RPMI7951 (cell line): ENCODE measurements around the gene TNFSF13B. TPM values are rescaled to one million over a fixed set of nuclear protein-coding genes. Genes with fewer than 3 reads are reported as not detected.
"Not testable (repeated sequence)": the region's sequence is repeated elsewhere in the genome, so short reads cannot be mapped to it uniquely, and the experiment has no call there.

Source experiments
- DNase-seq: peaks from one replicate; pipeline ENCODE4 v3.0.0-alpha.2; 2012; ENCODE audit warnings: low read depth
- total RNA-seq: library from RNA; depleted of rRNA; stranded (reverse); fragments of >200 nt; shearing (Covaris generic); gene quantifications from 2 replicates; pipeline ENCODE4 v1.2.3, GENCODE V29; 2014; rRNA removed

TNFSF13B gene
- 1.6 and 2.8 TPM in 2 replicates for total RNA-seq

- DNase-seq, result peak; percentile 39
These were observed at the start of gene TNFSF13B for GRCh38 chr13:108269601-108270328. Gene TNFSF13B, plus strand, starts transcription at chr13:108269718. Its CDS starts 178 bp downstream, at chr13:108269896.

- DNase-seq, result no peak
These were observed 49.5 kb upstream of the TNFSF13B start for GRCh38 chr13:108220041-108220440.

- no peak for DNase-seq
These were observed 45.6 kb upstream of the TNFSF13B start for GRCh38 chr13:108223687-108224503.

- no peak for DNase-seq
These were observed 44.1 kb upstream of the TNFSF13B start for GRCh38 chr13:108225440-108225839.

DNA sequence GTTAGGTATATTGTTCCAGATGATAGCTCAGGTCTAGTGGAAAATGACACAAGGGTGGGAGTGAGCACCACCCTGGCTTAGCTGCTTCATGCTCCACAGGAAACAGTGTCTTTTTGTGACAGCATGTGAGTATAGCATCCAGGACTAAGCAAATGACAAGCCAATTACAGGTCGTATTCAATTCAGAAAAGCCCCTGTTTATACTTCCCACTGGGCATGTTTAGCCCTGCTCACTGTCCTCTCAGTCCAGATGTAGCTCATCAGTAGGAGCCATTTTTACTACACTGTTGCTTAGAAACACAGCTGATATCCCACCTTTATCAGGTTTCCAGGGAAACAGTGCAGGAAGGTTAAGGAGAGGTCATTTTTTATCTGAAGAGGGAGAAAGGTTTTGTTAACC is 43.3 kb upstream of the TNFSF13B start:
- DNase-seq, result no peak

GRCh38 chr13:108227651-108228272 is 41.8 kb upstream of the TNFSF13B start:
- DNase-seq, result peak; percentile 23

- no peak for DNase-seq
These were observed 39.1 kb upstream of the TNFSF13B start for GRCh38 chr13:108230377-108230776.

- no peak for DNase-seq
These were observed 20.4 kb upstream of the TNFSF13B start for GRCh38 chr13:108249150-108249549.

GRCh38 chr13:108257248-108257647 is 12.3 kb upstream of the TNFSF13B start:
- DNase-seq, result no peak

DNA sequence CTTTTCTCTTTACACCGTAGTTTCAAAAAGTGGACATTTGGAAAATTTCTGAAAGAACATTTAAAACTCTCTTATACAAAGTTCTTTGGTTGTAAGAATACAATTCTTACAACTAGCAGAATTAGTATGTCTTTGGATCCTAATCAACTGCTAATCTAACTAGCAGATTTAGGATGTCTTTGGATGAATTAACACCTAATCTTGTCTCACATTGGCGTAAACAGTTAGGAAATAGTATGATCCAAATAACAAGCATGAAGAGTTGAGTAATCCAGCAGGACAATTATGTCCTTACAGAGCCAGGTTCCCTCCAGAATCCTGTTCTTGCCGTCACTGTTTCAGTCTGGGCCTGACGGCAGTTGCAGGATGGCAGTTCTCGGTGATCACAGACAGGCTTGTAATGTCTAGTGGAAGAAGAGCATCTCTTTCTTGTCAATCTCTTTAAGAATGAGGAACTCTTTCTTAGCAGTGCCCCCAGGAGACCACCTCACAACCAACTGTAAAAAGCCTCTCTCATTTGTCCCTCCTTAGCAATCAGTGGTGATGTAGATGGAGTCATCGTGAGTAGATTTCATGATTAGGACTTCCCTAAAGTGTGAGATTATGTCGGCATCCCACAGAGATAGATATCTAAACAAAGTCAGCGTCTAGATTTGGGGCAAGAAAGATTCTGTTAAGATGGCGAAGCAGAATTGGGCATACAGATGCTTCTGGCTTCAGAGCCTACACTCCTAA is 5.7 kb upstream of the TNFSF13B start:
- no peak for DNase-seq

DNA sequence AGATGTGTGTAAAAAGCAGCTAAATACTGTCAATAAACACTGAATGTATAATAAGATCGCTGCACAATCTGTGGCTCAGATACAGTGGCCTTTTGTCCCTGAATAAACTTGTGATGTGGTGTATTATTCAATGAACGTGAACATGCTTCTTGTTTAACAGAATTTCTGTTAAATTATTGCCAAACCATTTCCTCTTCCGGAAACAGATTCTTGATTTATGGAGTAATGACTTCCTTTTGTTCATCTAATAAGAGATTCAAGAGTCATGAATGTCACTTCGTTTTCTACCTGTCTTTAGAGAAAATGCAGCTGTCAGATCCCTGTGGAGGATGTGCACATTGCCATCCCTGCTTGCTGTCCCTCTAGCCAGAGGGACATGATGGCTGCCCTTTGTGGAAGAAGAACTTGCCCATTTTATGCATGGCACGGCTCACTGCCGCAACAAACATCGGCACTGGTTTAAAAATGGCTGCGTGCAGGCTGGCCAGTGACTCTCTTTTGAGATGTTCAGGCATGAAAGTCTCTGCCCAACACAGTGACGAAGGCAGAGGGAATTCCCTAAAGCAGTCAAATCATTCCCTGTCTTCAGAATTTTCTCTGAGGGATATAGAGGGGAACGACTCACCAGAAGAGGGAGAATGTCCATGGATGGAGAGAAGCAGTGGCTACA is 3.1 kb upstream of the TNFSF13B start:
- peak; percentile 36 for DNase-seq

- no peak for DNase-seq
These were observed 2.2 kb upstream of the TNFSF13B start for GRCh38 chr13:108267347-108267746.

DNA sequence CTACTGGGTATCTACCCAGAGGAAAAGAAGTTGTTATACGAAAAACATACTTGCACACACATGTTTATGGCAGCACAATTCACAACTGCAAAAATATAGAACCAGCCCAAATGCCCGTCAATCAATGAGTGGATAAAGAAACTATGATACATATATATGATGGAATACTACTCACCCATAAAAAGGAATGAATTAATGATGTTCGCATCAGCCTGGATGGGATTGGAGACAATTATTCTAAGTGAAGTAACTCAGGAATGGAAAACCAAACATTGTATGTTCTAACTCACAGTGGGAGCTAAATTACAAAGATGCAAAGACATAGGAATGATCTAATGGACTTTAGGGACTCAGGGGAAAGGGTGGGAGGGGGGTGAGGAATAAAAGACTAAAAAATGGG is 1.7 kb upstream of the TNFSF13B start:
- not testable (repeated sequence) for DNase-seq

DNA sequence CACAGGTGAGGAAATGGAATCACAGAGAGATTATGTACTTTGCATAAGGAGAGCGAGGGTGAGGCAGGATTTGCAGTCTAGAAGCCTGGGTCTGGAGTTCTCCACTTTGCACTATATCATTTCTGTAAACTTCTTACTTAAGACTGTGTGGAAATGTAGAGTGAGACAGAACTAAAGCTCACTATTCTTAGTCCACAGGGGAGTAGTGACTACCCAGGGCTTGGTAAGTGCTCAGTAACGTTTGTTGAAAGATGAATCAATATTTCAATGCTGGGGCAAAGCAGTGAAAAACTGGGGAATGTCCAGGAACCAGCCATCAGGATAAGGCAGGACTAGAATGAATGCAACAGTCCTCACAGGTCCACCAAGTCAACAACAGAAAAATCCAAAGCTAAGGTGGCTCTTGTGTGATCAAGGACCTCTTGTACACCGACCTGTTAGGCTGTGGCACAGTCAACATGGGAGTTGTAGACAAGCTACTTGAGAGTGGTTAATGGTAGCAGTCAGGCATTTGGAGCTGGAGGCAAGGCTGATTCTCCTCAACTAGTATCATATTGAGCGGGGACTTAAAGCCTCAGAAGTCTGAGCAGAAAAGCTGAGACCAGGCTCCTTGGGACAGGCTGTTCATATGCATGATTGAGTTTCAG is 929 bp upstream of the TNFSF13B start:
- no peak for DNase-seq

- no peak for DNase-seq
These were observed 924 bp downstream of the TNFSF13B start for GRCh38 chr13:108270442-108270841.

DNA sequence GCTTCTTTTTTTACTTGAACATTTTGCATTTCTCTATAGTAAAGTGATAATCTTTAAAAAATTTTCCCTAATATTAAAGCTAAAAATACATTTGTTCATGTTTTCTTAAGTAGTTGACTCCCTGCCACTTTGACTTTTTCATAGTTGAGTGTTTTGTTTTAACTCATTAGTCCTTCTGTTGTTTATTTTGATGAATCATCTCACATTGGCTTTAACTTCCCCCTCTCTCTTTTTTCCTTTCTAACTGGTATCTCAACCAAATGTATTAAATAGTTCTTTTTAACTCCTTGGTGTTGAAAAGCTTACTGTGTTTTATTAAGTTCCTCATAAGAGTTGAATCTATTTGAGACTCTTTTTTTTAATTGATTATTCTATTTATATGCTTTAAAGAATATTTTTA is 2.8 kb downstream of the TNFSF13B start:
- no peak for DNase-seq

GRCh38 chr13:108273429-108274118 is 4.1 kb downstream of the TNFSF13B start:
- DNase-seq, result no peak

DNA sequence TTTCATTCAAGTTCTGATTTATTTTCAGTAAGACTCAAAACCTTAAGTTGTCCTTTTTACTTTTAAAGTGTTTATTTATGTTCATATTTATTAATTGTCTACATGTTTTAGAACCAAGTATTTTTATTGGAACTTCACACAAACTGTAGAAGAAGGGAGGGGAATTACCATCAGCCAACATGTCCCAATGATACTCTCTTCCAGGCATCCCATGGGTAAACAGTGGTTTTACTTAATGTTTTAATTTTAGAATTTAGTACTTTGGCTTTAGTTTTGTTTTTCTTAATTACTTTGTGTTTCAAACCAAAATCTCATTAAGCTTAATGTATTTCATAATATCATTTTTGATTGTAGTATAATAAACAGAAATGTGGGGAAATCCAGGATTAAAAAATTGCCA is 5.2 kb downstream of the TNFSF13B start:
- no peak for DNase-seq

DNA sequence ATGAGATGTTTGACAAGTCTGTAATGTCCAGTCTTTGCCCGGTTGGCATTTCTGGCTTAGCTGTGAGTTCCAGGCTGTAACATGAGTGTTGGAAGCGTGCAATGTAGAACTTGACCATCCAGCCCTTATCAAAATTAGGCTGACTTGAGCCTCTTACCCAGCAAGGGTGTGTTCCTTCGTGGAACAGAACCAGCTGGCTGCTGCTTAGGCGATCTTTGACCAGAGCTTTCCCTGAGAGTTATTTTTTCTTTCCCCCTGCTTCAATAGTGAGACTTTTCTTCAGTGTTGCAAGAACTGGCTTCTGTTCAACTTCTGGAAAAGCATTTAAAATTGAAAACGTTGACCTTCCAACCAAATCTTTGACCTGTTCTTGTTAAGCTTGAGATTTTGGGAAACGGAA is 6.5 kb downstream of the TNFSF13B start:
- DNase-seq, result no peak

GRCh38 chr13:108278466-108278865 is 8.9 kb downstream of the TNFSF13B start:
- no peak for DNase-seq
